ENCODE measurements around the gene CBARP. TPM values are rescaled to one million over a fixed set of nuclear protein-coding genes. Genes with fewer than 3 reads are reported as not detected.

CBARP gene
- total and polyA plus RNA-seq, 9 of the 15 experiments (the other 6 are each of a cell fraction or from before 2014, with no cell fraction given): 0.03 to 8.9 (median 1.2) TPM; not detected in 1

- TF ChIP-seq ZNF395 (CRISPR knock-in tag; IDR thresholded peaks at IDR 0.05) (no peak; the same call in 1 of the 2 replicates), SMAD4 (CRISPR knock-in tag; conservative IDR thresholded peaks at IDR 0.05) (no peak), ZNF785 (CRISPR knock-in tag; IDR thresholded peaks at IDR 0.05) (no peak), NFIX (CRISPR knock-in tag; IDR thresholded peaks at IDR 0.05; ENCODE audit: low read depth) (no peak), PKNOX1 (IDR thresholded peaks at IDR 0.05) (no peak), TAF7 (tag; IDR thresholded peaks at IDR 0.05) (no peak), VEZF1 (CRISPR knock-in tag; IDR thresholded peaks at IDR 0.05) (no peak; the same call in 1 of the 2 replicates), STAT5A (IDR thresholded peaks at IDR 0.05; ENCODE audit: borderline replicate concordance, low read length) (no peak), NEUROD1 (IDR thresholded peaks at IDR 0.05; ENCODE audit: borderline replicate concordance, low read depth, low read length, partially characterized antibody) (no peak), THAP12 (CRISPR knock-in tag; IDR thresholded peaks at IDR 0.05) (no peak; the same call in 1 of the 2 replicates), ZNF695 (CRISPR knock-in tag; IDR thresholded peaks at IDR 0.05) (no peak), STAT6 (CRISPR knock-in tag; IDR thresholded peaks at IDR 0.05) (0 out of 2 replicates have a peak, but pooled peaks have one; percentile 5), CBX5 (IDR thresholded peaks at IDR 0.05; ENCODE audit: borderline replicate concordance, low read depth) (no peak), KAT7 (CRISPR knock-in tag; IDR thresholded peaks at IDR 0.05; ENCODE audit: borderline replicate concordance) (0 out of 2 replicates have a peak, but pooled peaks have one; percentile 79), MEF2A (IDR thresholded peaks at IDR 0.05; ENCODE audit: control insufficient read depth, low read depth, low read length) (no peak)
Measured at GRCh38 chr19:1274081-1274851, 36.5 kb upstream of the CBARP start (continued).

Measured in K562 (cell line).